GM23248 (cell line): ENCODE results near the gene SLC5A4.

Experiments used
- EZH2 ChIP-seq: fragments of 200-600 bp; sonication (generic); IDR thresholded peaks from 2 replicates; pipeline ENCODE4 v1.6.1; 2018; ENCODE audit warnings: antibody characterized with exemption, mild to moderate bottlenecking; ENCODE audit not compliant: insufficient read depth, poor library complexity, severe bottlenecking
- EZH2phosphoT487 ChIP-seq: fragments of 200-600 bp; sonication (generic); IDR thresholded peaks from 2 replicates; pipeline ENCODE4 v1.6.1; 2018; ENCODE audit warnings: antibody characterized with exemption, moderate library complexity, mild to moderate bottlenecking, low read depth; ENCODE audit not compliant: insufficient read depth

- TF ChIP-seq EZH2 (no peak), EZH2phosphoT487 (no peak)
Observed at GRCh38 chr22:32175115-32175514, 80.0 kb downstream of the SLC5A4 start.
